IPS-11a (cell line): ENCODE data around the gene CPNE8.
"Not testable (repeated sequence)": the region's sequence is repeated elsewhere in the genome, so short reads cannot be mapped to it uniquely, and the experiment has no call there.

Source experiments
- H3K4me3 ChIP-seq: one replicate; pipeline ENCODE4 v1.5.1; 2013; ENCODE audit warnings: low read depth, low read length, control low read depth

The CPNE8 gene

DNA sequence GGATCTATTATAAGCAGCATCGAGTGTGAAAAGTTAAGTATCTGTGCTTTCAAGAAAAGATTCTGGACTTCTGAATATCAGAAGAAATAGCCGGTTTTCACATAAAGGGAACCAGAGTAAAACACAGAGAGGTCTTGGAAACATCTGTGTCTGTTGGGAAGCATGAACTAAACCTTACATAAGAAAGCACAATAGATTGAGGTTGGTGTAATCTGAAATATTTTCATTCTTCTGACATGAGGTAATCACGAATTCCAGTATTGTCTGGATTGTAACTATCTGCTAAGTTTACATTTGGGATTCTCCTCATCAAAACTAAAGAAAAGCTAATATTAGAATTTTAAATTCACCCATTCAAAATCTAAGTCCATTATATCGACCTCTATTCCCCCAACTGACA lies 161.3 kb downstream of the CPNE8 start:
- no peak overlapping the region for H3K4me3 ChIP-seq

DNA sequence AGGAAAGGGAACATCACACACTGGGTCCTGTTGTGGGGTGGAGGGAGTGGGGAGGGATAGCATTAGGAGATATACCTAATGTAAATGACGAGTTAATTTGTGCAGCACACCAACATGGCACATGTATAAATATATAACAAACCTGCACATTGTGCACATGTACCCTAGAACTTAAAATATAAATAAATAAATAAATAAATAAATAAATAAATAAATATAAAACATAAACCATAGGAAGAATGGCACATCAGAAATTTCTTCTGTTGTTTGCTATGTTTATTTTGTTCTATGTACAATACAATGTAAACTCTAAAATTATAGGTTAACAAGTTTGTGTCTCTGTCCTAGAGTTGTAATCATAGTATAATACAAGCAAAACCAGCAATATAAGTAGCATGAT lies 162.9 kb downstream of the CPNE8 start:
- not testable (repeated sequence) for H3K4me3 ChIP-seq

DNA sequence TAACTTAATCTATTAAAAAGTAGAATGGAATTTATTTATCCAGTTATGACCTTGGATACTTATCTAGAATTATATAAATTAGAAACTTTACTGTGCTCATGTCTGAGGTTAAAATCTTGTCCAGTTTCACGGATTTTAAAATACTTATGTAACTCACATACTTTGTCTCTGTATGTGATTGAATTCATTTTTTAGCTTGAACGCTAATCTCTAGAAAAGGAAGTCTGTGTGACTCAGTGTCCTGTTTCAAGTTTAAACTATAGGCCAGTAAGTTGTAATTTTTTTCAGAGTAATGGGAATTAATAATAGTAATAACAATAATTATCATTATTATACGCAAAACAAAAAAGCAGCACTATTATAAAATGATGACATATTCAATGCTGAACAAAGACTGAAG lies 168.6 kb downstream of the CPNE8 start:
- no peak overlapping the region for H3K4me3 ChIP-seq

DNA sequence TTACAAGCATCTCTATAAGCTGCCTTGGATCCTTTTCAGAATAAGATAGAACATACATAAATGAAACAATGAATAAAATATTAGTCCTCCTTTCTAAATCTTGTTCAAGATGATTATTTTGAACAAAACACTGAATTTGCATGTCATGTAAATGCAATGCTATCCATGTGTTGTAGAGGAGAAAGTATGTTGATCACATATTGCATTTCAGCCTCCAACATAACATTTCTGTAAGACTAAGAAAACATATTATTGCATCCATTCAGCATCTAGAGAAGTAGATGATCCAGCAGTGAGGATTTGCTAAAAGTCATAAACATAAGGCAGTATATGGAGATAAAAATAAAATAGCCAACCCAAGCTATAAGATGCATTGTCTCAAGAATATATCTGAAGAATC lies 172.6 kb downstream of the CPNE8 start:
- no peak overlapping the region for H3K4me3 ChIP-seq

DNA sequence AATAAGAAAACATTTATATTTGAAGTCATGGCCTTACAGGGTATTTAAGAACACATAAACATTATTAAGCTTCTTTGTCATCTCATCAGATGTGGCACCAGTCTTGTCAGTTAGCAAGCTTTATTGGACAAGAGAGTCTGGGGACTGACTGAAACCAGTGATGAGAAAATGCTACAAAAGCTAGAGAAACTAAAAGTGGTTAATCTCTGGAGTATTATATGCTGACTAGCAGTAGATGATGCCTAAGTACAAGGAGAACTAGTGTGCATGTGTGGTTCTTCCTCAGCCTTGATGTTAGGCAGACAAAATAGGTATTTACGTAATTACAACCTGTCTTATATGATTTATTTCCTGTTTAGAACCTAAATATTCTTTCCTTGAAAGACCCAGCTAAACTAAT lies 176.5 kb downstream of the CPNE8 start:
- no peak overlapping the region for H3K4me3 ChIP-seq

DNA sequence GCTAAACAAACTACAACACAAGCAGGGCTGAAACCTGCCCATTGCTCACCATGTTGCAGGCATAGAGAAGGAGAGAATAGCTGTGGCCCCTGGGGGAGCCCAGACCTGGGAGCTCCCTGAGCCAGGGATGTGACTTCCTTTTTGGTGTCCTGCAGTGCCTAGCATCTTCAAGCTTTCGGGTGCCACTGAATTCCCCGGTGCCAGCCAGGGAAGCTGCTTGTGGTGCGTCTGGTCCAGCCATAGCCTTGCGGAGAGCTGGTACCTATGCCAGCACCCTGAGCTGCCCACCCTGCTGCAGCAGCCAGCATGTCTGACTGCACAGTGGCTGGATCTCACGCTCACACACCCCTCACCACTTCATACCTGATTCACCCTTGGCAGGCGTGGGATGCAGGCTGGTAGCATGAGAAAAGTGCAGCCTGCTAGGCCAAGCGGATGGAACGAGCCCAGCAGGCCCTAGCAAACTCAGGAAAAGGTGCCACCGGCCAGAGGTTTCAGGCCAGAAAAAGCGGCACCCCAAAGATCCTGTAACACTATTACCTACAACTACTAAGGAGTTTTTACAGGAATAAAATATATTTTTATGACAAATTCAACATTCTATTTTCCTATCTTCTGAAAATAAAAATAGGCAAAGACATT lies 183.7 kb downstream of the CPNE8 start:
- no peak overlapping the region for H3K4me3 ChIP-seq

DNA sequence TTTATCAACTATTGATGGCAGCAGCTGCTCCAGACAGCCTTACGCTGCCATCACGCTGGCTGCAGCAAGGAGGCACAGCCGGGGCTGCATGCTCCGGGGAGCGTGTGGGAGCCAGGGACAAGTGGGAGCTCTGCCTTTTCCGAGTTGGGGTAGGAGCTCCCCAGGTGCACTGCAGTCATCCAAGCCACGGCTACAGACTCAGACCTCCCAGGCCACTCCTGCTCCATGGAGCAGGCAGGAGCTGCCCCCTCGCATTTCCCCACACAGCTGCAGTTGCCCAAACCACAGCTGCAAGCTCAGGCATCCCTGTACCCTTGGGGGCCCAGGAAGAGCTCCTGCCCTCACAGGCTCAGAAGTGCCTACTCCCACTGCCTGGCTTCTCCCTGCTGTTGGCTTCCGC lies 184.7 kb downstream of the CPNE8 start:
- no peak overlapping the region for H3K4me3 ChIP-seq

DNA sequence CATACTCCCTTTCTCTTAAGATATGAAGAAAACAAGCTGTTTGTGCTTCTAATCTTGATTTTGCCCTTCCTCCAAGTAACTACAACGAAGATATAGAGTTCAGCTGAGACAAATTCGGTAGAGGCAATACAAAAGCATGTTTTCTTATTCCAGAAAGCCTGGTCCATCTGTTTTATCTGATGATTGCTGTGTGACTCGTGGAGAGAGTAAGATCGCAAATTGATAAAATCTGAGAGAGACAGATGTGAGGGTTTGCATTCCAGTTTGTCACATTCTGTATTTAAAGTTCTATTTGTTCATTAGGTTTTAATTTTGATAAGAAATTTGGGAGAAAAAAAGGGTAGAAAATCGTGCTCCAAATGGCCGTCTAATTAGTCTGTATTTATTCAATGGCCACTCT lies 192.1 kb downstream of the CPNE8 start:
- H3K4me3 ChIP-seq, result no peak overlapping the region

DNA sequence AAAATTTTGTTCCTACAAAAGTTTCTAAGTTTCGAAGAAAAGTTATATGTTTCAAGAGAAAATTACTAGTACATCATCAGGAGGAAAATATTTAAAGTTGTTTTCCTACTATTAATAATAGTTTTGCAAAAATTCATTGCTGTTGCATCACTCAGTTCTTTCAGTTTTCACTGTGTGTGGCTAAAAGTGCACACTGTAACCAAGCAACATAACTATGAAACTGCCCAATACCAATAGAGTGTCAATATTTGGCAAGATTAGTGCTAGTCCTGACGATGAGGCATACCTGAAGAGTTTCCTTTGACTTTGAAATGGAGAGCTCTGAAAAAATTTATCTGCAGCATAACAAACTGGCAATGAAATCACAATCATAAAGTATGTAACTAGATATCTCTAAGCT lies 194.3 kb downstream of the CPNE8 start:
- no peak overlapping the region for H3K4me3 ChIP-seq

DNA sequence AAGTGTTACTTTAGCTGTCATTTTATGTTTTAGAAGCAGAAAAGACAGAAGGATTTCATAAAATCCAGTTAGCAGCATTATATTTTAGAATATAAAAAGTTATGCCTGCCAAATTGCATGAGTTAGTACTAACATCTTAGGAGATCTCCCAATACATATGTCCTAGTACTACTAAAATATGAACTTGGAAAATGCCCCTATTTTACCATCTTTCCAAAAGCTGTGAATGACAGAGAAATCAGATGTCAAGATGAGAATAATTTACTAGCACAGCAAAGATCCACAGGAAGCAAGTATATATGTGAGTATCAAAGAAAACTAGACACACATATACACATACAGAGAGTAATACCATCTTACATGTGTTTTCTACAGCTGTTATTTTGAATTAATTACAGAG lies 196.9 kb downstream of the CPNE8 start:
- H3K4me3 ChIP-seq, result no peak overlapping the region

DNA sequence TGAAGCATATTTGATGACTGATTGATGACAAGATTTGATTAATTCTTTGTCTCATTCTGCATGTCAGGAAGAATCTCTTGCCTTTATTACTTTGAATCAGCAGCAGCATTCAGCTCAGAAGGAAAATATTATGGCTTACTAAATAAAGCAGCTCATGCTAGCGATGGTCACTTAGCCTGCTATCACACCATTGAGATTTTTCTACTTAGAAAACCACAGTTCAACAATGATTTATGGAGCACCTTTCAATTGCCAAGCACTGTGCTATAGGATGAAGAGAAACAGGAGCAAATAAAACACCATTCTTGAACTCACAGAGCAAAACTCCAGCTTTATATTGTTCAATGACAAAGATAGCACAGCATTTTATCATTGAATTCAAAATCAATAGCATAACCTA lies 197.7 kb downstream of the CPNE8 start:
- H3K4me3 ChIP-seq, result no peak overlapping the region

DNA sequence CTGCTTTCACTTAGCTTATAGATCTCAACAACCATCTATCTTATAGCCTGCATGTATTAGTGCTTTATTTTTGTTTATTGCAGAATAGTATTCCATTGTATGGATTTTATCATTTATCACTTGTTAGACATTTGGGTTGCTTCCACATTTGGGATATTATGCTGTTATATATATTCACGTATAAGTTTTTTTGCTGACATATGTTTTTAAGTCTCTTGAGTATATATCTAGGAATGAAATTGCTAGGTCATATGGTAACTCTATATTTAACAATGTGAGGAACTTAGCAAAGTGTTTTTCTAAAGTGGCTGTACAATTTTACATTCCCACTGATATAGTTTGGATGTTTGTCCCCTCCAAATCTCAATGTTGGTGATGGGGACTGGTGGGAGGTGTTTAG lies 208.1 kb downstream of the CPNE8 start:
- H3K4me3 ChIP-seq, result no peak overlapping the region

DNA sequence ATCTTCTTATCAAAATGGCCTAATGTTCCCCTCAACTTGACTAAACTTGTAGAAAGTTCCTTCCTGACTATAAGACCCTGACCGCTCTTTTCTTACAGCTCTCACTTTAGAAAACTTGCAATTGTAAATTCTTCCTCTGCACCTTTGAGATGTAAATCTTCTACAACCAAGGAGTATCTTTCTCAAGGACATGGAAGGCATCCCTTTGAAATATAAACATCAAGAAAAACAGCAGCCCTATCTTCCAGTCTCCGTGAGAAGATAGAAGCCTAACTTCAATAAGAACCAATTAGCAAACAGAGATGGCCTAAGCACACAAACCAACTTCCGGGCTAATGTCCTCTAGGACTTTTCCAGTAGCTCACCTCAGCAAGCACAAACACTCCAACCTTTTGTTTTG lies 210.3 kb downstream of the CPNE8 start:
- H3K4me3 ChIP-seq, result no peak overlapping the region

DNA sequence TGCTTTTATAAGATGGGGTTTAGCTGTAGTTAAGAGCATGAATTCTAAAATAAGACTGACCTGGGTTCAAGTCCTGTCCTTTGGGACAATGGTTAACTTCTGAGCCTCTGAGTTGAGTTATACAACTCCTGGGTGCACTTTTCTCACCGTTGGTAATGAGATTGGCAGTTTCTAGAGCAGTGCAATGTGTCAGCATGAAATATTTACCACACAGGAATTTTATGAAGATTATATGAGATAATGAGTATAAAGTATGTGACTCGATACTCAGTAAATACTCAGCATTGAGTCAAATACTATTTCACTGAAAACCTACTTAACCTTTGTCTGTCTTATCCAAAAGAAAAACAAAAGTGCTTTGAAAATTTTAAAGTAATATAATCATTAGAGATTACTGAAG lies 214.2 kb downstream of the CPNE8 start:
- no peak overlapping the region for H3K4me3 ChIP-seq

DNA sequence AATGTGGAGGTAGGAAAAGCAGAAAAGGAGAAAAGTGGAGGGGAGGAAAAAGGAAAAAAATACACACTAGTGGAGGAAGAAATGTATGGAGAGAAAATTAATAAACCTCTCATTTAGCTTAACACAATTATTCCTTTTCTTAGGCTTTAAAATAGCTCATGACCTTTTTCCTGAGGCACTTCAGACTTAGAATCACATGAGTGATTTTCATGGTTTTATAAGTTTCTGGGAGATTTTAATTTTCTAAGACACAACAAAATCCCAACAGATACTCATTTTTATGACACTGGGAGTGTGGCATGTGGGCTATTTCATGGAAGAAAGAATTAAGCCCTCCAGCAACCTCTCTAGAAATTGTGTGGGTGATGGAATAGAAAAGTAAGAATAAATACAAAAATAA lies 214.7 kb downstream of the CPNE8 start:
- no peak overlapping the region for H3K4me3 ChIP-seq

DNA sequence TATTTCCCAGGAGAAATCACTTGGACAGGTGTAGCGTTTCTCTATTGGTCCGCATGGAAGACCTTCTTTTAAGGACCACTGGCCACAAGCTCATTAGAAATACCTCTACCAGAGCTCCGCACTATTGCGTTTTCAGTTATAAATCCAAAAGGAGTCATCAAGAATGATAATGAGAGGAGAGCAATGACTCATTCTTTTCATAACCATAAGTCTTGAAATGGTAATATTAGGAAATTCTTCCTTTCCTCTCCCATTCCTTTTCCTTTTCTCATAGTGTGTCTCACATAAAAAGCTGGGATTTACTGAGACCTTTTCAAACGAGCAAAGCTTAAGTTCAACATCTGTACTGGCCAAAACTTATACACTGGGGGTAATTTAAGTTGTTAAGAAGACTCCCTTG lies 215.7 kb downstream of the CPNE8 start:
- no peak overlapping the region for H3K4me3 ChIP-seq

DNA sequence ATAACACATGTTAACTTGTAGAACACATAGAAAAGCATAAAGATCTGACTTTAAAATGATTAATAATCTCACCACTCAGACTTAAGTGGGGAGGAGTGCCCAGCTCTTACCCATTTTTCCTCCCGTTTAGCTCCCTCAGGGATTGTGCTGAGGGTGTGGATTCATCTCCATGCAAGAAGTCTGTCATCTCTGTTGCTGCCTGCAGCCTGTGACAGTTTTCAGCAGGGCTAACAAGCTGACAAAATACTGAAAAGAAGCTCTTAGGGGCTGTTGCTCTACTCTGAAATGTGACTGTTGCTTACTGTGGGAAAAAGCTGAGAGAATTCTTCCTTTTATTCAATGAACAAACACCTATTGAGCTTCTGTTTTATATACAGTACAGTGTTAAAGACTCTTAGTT lies 216.2 kb downstream of the CPNE8 start:
- no peak overlapping the region for H3K4me3 ChIP-seq

DNA sequence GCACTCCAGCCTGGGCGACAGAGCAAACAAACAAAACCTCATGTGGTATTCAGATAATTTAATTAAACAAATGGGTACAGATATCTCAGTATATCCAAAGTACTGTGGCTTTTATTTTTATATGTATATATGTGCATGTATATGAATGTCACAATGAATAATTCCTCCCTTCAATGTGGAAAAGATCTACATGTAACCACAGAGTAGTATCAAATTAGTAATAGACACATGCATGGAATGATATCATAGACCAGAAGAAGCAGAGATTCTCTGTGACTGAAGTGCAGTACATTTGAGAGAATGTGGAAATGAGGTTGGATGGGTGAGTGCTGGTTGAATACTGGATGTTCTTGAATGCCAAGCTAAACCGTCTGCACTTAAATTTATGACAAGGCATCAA lies 222.9 kb downstream of the CPNE8 start:
- no peak overlapping the region for H3K4me3 ChIP-seq

DNA sequence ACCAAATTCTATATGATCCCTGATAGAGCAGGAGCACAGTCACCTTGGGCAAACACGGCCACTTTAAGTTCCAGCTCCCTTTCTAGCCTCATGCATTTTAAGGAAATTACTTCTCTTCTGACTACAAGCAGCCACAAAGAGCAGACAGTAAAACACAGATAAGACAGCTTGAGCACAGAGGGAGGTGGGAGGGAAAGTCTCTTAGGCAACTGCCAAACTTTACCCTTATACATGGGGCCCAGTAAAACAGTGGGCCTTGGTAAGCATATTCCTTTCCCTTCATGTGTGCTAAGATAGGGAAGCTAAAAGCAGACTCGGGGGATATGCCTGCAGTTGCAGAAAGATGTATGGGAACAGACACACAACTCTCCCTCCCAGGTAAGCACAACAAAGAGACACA lies 235.9 kb downstream of the CPNE8 start:
- H3K4me3 ChIP-seq, result no peak overlapping the region

DNA sequence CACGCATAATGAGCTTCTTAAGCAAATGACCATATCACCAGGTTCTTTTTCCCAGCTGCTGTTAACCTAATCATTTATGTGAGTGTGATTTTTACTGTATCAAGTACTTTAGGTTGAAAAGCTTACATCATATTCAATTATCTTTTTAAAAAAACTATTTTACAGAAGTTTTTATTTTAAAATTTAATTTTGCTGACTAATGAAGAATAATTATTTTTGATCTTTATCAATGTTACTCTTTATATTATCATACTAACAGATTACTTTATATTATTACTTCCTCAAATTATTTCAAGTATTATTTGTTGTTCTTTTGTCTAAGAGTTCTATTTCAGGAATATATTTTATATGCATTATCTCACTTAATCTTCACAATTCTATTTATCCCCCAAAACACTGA lies 236.3 kb downstream of the CPNE8 start:
- no peak overlapping the region for H3K4me3 ChIP-seq

DNA sequence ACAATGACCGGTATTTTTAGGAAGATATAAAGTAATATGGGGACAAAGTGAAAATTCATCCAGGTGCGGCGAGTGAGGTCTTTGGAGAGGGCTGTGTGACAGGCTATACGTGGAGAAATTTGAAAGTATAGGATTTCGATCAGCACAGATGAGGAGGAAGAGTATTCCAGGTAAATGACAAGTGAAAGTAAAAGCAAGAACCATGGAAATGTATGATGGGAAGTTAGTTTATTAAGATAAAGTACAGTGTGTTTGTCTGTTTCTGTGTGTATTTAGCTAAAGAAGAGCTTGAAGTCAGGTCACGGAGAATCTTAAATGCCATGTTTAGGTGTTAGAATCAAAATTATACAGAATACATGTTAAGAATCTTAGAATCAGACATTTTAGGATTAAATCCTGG lies 239.0 kb downstream of the CPNE8 start:
- H3K4me3 ChIP-seq, result no peak overlapping the region

DNA sequence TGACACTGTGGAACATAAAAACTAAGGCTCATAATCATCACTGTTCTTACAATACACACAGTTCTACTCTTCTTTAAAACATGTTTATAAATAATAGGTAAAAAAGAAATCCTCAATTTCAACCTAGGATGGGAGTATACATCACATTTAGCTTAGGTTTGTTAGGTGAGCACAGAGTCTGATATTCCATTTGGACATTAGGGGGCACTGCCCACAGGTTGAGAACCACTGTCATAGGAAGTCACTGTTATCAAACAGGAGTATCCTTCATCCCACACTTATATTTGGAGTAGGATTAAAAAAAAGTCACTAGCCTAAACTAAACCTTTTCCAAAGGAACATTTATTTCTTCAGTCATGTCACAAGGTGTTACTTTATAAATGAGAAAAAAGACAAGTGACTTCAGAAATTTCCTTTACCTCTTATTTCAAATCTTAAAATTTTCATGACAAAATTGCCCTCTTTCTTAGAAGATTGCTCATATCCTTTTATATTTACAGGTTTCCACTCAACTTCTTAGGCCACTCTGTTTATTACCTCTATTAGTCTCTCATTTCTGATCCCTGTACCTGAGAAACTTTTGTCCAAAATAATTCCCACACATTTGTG lies 240.6 kb downstream of the CPNE8 start:
- no peak overlapping the region for H3K4me3 ChIP-seq

DNA sequence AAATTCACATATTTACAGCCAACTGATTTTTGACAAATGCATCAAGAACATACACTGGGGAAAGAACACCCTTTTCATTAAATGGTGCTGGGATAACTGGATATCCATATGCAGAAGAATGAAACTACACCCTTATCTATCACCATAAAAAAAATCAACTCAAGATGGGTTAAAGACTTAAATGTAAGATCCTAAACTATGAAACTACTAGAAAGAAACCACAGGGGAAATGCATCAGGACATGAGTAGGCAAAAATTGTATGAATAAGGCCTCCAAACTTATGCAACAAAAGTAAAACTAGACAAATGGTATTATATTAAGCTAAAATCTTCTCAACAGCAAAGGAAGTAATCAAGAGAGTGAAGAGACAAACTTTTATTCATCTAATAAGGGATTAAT lies 242.6 kb downstream of the CPNE8 start:
- H3K4me3 ChIP-seq, result no peak overlapping the region
